ENCODE results near the gene PAGE4. TPM values are rescaled to one million over a fixed set of nuclear protein-coding genes. Genes with fewer than 3 reads are reported as not detected.

Gene PAGE4
- polyA plus RNA-seq, 3 donors, result not detected

GRCh38 chrX:49853661-49854060 is 24.6 kb downstream of the PAGE4 start:
- no peaks in the 10 kb centered on the region for H3K79me2 ChIP-seq (ENCODE audit: insufficient read depth, low read length)
- no peaks in the 10 kb centered on the region for H3K27me3 ChIP-seq (ENCODE audit: control insufficient read depth in 2 of 2, insufficient read depth in 2 of 2, low read length in 2 of 2)
- H3K27me3 Mint-ChIP-seq (ENCODE audit: low read depth in 3 of 3), result peaks cover 0 to 4% (median 2%) of the 10 kb centered on the region in 3 donors
- H3K4me2 ChIP-seq (replicated peaks; ENCODE audit: extremely low read depth, low read length, poor library complexity, severe bottlenecking), result no peak overlapping the region
- H3K27ac ChIP-seq (ENCODE audit: low read depth in 1 of 2, low read length in 2 of 2), result no peak overlapping the region
- H2AFZ ChIP-seq (ENCODE audit: insufficient read depth, low read depth, low read length, poor library complexity, severe bottlenecking), result no peak overlapping the region
- H3K4me1 Mint-ChIP-seq, result peaks cover 15% of the 10 kb centered on the region
- intact Hi-C loops (cut with micrococcal nuclease), result no loop called here
- no peaks in the 10 kb centered on the region for H4K20me1 ChIP-seq (ENCODE audit: insufficient read depth, low read length)
- no peak overlapping the region for H3K9ac ChIP-seq (ENCODE audit: insufficient read depth, low read length, poor library complexity, severe bottlenecking)
- H3K36me3 Mint-ChIP-seq, result no peaks in the 10 kb centered on the region
- H3K27ac Mint-ChIP-seq, result no peak overlapping the region
- H3K36me3 ChIP-seq (replicated peaks in 1 of 2; ENCODE audit: control insufficient read depth in 1 of 2, insufficient read depth in 2 of 2, low read length in 2 of 2), result no peaks in the 10 kb centered on the region
- WGBS (ENCODE audit: insufficient coverage), result 91% methylated on average over 3 of the region's 6 CpGs
- H3K9me3 Mint-ChIP-seq, result peaks cover 0 to 7% (median 2%) of the 10 kb centered on the region in 7 donors
- no peak for DNase-seq
- peaks cover 11 to 15% of the 10 kb centered on the region in 2 donors for H3K4me1 ChIP-seq (ENCODE audit: control insufficient read depth in 1 of 2, insufficient read depth in 2 of 2, low read length in 2 of 2)
- no peak overlapping the region for H3K4me3 ChIP-seq (replicated peaks in 1 of 3; ENCODE audit: low read depth in 2 of 3, low read length in 3 of 3)
- H3K9me3 ChIP-seq (replicated peaks in 1 of 2; ENCODE audit: control insufficient read depth in 1 of 2, insufficient read depth in 1 of 2, low read length in 2 of 2), result peaks cover 0 to 1% of the 10 kb centered on the region in 2 donors
- no peak for TF ChIP-seq CTCF (IDR thresholded peaks at IDR 0.05)
- no peak overlapping the region for H3K4me3 Mint-ChIP-seq

DNA sequence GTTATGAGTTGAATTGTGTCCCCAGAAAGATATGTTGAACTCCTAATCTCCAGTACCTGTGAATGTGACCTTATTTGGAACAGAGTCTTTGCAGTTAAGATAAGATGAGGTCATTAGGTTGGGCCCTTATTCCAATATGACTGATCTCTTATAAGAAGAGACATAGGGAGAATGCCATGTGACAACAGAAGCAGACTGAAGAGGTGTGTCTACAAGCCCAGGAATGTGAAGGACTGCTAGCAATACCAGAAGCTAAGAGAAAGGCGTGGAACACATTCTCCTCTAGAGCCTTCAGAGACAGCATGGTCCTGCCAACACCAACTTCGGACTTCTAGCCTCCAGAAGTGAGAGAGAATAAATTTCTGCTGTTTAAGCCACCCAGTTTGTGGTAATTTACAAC is 27.7 kb downstream of the PAGE4 start:
- no peaks in the 10 kb centered on the region for H3K4me1 ChIP-seq (ENCODE audit: control insufficient read depth in 1 of 2, insufficient read depth in 2 of 2, low read length in 2 of 2)
- no peaks in the 10 kb centered on the region for H3K27me3 ChIP-seq (ENCODE audit: control insufficient read depth in 2 of 2, insufficient read depth in 2 of 2, low read length in 2 of 2)
- DNase-seq, result no peak
- no peak overlapping the region for H3K27ac ChIP-seq (ENCODE audit: low read depth in 1 of 2, low read length in 2 of 2)
- H3K27me3 Mint-ChIP-seq (ENCODE audit: low read depth in 3 of 3), result peaks cover 0 to 2% (median under 1%) of the 10 kb centered on the region in 3 donors
- no peaks in the 10 kb centered on the region for H3K36me3 ChIP-seq (replicated peaks in 1 of 2; ENCODE audit: control insufficient read depth in 1 of 2, insufficient read depth in 2 of 2, low read length in 2 of 2)
- H3K36me3 Mint-ChIP-seq, result no peaks in the 10 kb centered on the region
- H3K9me3 ChIP-seq (replicated peaks in 1 of 2; ENCODE audit: control insufficient read depth in 1 of 2, insufficient read depth in 1 of 2, low read length in 2 of 2), result no peaks in the 10 kb centered on the region
- no peak overlapping the region for H3K4me2 ChIP-seq (replicated peaks; ENCODE audit: extremely low read depth, low read length, poor library complexity, severe bottlenecking)
- peaks cover 0 to 7% (median 0%) of the 10 kb centered on the region in 7 donors for H3K9me3 Mint-ChIP-seq
- intact Hi-C loops (cut with micrococcal nuclease), result no loop called here
- H2AFZ ChIP-seq (ENCODE audit: insufficient read depth, low read depth, low read length, poor library complexity, severe bottlenecking), result no peak overlapping the region
- no peak for TF ChIP-seq CTCF (IDR thresholded peaks at IDR 0.05)
- H3K79me2 ChIP-seq (ENCODE audit: insufficient read depth, low read length), result no peaks in the 10 kb centered on the region
- H3K4me3 ChIP-seq (replicated peaks in 1 of 3; ENCODE audit: low read depth in 2 of 3, low read length in 3 of 3), result no peak overlapping the region
- H3K4me1 Mint-ChIP-seq, result no peaks in the 10 kb centered on the region
- H4K20me1 ChIP-seq (ENCODE audit: insufficient read depth, low read length), result no peaks in the 10 kb centered on the region
- WGBS (ENCODE audit: insufficient coverage), result no CpG with 5 or more reads among the region's 2 CpGs
- H3K9ac ChIP-seq (ENCODE audit: insufficient read depth, low read length, poor library complexity, severe bottlenecking), result no peak overlapping the region
- H3K4me3 Mint-ChIP-seq, result no peak overlapping the region
- H3K27ac Mint-ChIP-seq, result no peak overlapping the region
